Kidney (tissue), 14 donors: ENCODE results near the gene FBXO48. TPM values are rescaled to one million over a fixed set of nuclear protein-coding genes. Genes with fewer than 3 reads are reported as not detected.

Source experiments
- DNase-seq, 5 donors: peaks; one replicate each; pipeline ENCODE4 v3.0.0-alpha.2; 2013 to 2020
- FAIRE-seq: peaks from 2 replicates; lab custom pipeline; 2012; peaks lifted over from hg19 to GRCh38; lab: Jason Lieb, UNC
- H3K27ac ChIP-seq, 2 donors: one replicate each; pipeline ENCODE4 v1.7.0; 2013; ENCODE audit warnings: low read depth in 2 of 2, low read length in 2 of 2, inconsistent platforms in 1 of 2
- H3K27me3 ChIP-seq: one replicate; pipeline ENCODE4 v1.7.1; 2013; ENCODE audit warnings: low read length, inconsistent platforms; ENCODE audit not compliant: control insufficient read depth, insufficient read depth
- H3K36me3 ChIP-seq, 3 donors: one replicate each; pipeline versions ENCODE4 v1.7.0 to v1.7.1; 2013; ENCODE audit warnings: low read length in 3 of 3, control low read depth in 1 of 3, inconsistent platforms in 1 of 3; ENCODE audit not compliant: insufficient read depth in 3 of 3, control insufficient read depth in 2 of 3
- H3K4me1 ChIP-seq, 3 donors: one replicate each; pipeline versions ENCODE4 v1.7.0 to v1.7.1; 2013; ENCODE audit warnings: low read length in 3 of 3, inconsistent platforms in 1 of 3, low read depth in 1 of 3; ENCODE audit not compliant: control insufficient read depth in 2 of 3, insufficient read depth in 2 of 3
- H3K4me3 ChIP-seq, 3 donors: one replicate each; pipeline versions ENCODE4 v1.7.0 to v1.8.1; 2013; ENCODE audit warnings: low read length in 3 of 3, control low read depth in 1 of 3, inconsistent platforms in 1 of 3
- H3K9ac ChIP-seq, 3 donors: one replicate each; pipeline versions ENCODE4 v1.7.0 to v1.7.1; 2013; ENCODE audit warnings: low read length in 3 of 3, control low read depth in 1 of 3, inconsistent platforms in 1 of 3
- H3K9me3 ChIP-seq, 3 donors: one replicate each; pipeline versions ENCODE4 v1.7.0 to v1.7.1; 2013; ENCODE audit warnings: low read length in 3 of 3, control low read depth in 1 of 3, inconsistent platforms in 1 of 3; ENCODE audit not compliant: control insufficient read depth in 2 of 3, insufficient read depth in 1 of 3
- intact Hi-C: fragments of 100-400 bp; cut with DNase I; formaldehyde crosslinking; loops from one replicate; pipeline ENCODE4 v1.11.1; 2022
- polyA plus RNA-seq: library from polyadenylated mRNA; stranded (reverse); fragments of 350-450 nt; fragmentation: Illumina TruSeq; extraction: RNeasy Lipid Tissue Mini Kit (QIAGEN cat#74804); gene quantifications from one replicate; pipeline ENCODE4 v1.2.3, GENCODE V29; 2014; ENCODE audit warnings: low read depth, low replicate concordance; ENCODE audit not compliant: insufficient read depth
- total RNA-seq: library from RNA; stranded (reverse); fragmentation: NEBNext Ultra II Directional; extraction: Animal tissue kit (Norgen Biotek cat#: 25700); gene quantifications from one replicate; pipeline ENCODE4 v1.2.1, GENCODE V29; 2021
- TF ChIP-seq, protein P1 (sequence below): IDR thresholded peaks from 3 replicates; pipeline ENCODE4 v1.5.1; 2012; ENCODE audit warnings: mild to moderate bottlenecking, moderate library complexity, borderline replicate concordance; ENCODE audit not compliant: insufficient read depth; ENCODE audit errors: extremely low read depth
- donor health status: control.
- donor health status: control.
- donor health status: control.
- donor health status: control.
- donor health status: control.
- donor health status: DM: yes; HTN: yes; CAD: no.
- donor health status: Normal renal cell carcinoma (clear cell type).

FBXO48 gene
- total and polyA plus RNA-seq, 2 donors from 2014 or later, result 0.86 to 1.3 TPM

- no peaks in the 10 kb centered on the region for H3K27me3 ChIP-seq
- H3K36me3 ChIP-seq, result no peaks in the 10 kb centered on the region
- no peak for DNase-seq
- TF ChIP-seq, protein P1, sequence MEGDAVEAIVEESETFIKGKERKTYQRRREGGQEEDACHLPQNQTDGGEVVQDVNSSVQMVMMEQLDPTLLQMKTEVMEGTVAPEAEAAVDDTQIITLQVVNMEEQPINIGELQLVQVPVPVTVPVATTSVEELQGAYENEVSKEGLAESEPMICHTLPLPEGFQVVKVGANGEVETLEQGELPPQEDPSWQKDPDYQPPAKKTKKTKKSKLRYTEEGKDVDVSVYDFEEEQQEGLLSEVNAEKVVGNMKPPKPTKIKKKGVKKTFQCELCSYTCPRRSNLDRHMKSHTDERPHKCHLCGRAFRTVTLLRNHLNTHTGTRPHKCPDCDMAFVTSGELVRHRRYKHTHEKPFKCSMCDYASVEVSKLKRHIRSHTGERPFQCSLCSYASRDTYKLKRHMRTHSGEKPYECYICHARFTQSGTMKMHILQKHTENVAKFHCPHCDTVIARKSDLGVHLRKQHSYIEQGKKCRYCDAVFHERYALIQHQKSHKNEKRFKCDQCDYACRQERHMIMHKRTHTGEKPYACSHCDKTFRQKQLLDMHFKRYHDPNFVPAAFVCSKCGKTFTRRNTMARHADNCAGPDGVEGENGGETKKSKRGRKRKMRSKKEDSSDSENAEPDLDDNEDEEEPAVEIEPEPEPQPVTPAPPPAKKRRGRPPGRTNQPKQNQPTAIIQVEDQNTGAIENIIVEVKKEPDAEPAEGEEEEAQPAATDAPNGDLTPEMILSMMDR, result no peak
- no peak overlapping the region for H3K27ac ChIP-seq
- H3K9me3 ChIP-seq, result no peaks in the 10 kb centered on the region
- no peaks in the 10 kb centered on the region for H3K4me1 ChIP-seq
- no peak overlapping the region for H3K4me3 ChIP-seq
- H3K9ac ChIP-seq, result no peak overlapping the region
- intact Hi-C loops, result no loop called here
- no peak for FAIRE-seq
Observed at GRCh38 chr2:68416081-68416675, 50.9 kb downstream of the FBXO48 start.

GRCh38 chr2:68415521-68415920, 51.6 kb downstream of the FBXO48 start:
- Histone ChIP-seq H3K9ac (no peak overlapping the region), H3K36me3 (no peaks in the 10 kb centered on the region), H3K27ac (no peak overlapping the region), H3K9me3 (no peaks in the 10 kb centered on the region), H3K27me3 (no peaks in the 10 kb centered on the region), H3K4me1 (no peaks in the 10 kb centered on the region), H3K4me3 (no peak overlapping the region)
- no peak for FAIRE-seq
- TF ChIP-seq, protein P1, result no peak
- intact Hi-C loops, result no loop called here
- DNase-seq, result no peak

GRCh38 chr2:68414876-68415275, 52.2 kb downstream of the FBXO48 start:
- intact Hi-C loops, result no loop called here
- no peaks in the 10 kb centered on the region for H3K36me3 ChIP-seq
- H3K9me3 ChIP-seq, result no peaks in the 10 kb centered on the region
- no peak overlapping the region for H3K4me3 ChIP-seq
- DNase-seq, result no peak
- H3K4me1 ChIP-seq, result no peaks in the 10 kb centered on the region
- TF ChIP-seq, protein P1, result no peak
- no peaks in the 10 kb centered on the region for H3K27me3 ChIP-seq
- H3K9ac ChIP-seq, result no peak overlapping the region
- no peak overlapping the region for H3K27ac ChIP-seq
- no peak for FAIRE-seq

DNA sequence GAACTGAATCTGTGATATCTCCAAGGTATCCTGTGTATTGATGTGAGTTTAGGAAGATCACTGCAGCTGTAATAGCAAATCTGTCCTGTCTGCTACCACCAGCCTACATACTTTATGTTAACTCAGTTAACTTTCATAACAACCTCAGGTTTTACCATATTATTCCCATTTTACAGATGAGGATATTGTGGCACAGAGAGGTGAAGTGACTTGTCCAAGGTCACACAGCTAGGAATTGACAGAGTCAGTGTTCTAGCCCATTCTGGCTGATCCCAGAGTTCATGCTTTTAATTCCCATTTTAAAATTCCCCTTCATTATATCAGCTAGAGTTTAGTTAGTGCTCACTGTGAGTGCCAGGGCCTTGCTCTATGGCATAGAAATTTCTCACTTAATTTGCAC, 52.6 kb downstream of the FBXO48 start:
- intact Hi-C loops, result no loop called here

More for the DNA sequence above, 52.6 kb downstream of the FBXO48 start:
- no peaks in the 10 kb centered on the region for H3K4me1 ChIP-seq
- H3K4me3 ChIP-seq, result no peak overlapping the region
- no peak for FAIRE-seq
- no peaks in the 10 kb centered on the region for H3K36me3 ChIP-seq
- H3K9ac ChIP-seq, result no peak overlapping the region
- TF ChIP-seq, protein P1, result no peak
- DNase-seq, result no peak
- no peak overlapping the region for H3K27ac ChIP-seq
- no peaks in the 10 kb centered on the region for H3K27me3 ChIP-seq
- H3K9me3 ChIP-seq, result no peaks in the 10 kb centered on the region
